PC-9 (cell line): ENCODE data around the gene EMILIN1. TPM values are rescaled to one million over a fixed set of nuclear protein-coding genes. Genes with fewer than 3 reads are reported as not detected.
"Not testable (repeated sequence)": the region's sequence is repeated elsewhere in the genome, so short reads cannot be mapped to it uniquely, and the experiment has no call there.

ENCODE experiments used
- BruUV-seq: library from RNA; stranded (reverse); fragments of 400-500 nt; replicated peaks from 2 replicates; lab custom pipeline; 2021; lab: Mats Ljungman, UMichigan
- CTCF ChIA-PET: fragments of 300-600 bp; sonication (Branson Sonifier 250); formaldehyde crosslinking; loops from one replicate; lab custom pipeline; 2022; ENCODE audit warnings: antibody characterized with exemption; lab: Charles Lee
- POLR2A ChIA-PET: fragments of 300-600 bp; sonication (Branson Sonifier 250); formaldehyde crosslinking; loops from one replicate; lab custom pipeline; 2022; ENCODE audit warnings: antibody characterized with exemption; ENCODE audit not compliant: unreplicated experiment; lab: Charles Lee
- DNase-seq, 2 experiments: peaks; one replicate each; pipeline versions ENCODE4 v3.0.0 to v3.0.0-alpha.2; 2015 to 2022; ENCODE audit warnings: mixed read lengths in 1 of 2
- H2AFZ ChIP-seq: fragments of 200-600 bp; sonication (generic); 2 replicates; pipeline ENCODE4 v1.8.1; 2017; ENCODE audit warnings: antibody characterized with exemption
- H3F3A ChIP-seq: fragments of 200-600 bp; sonication (generic); 2 replicates; pipeline ENCODE4 v1.8.1; 2017; ENCODE audit warnings: antibody characterized with exemption, mild to moderate bottlenecking, low read depth; ENCODE audit not compliant: insufficient read depth
- H3K27ac ChIP-seq: fragments of 200-600 bp; sonication (generic); 2 replicates; pipeline ENCODE4 v1.6.1; 2016; ENCODE audit warnings: mixed run types
- H3K27me3 ChIP-seq: fragments of 200-600 bp; sonication (generic); 2 replicates; pipeline ENCODE4 v1.6.1; 2016; ENCODE audit warnings: low read depth, mixed run types; ENCODE audit not compliant: insufficient read depth
- H3K36me3 ChIP-seq: fragments of 200-600 bp; sonication (generic); 2 replicates; pipeline ENCODE4 v1.6.1; 2016; ENCODE audit warnings: low read depth, mixed run types
- H3K4me1 ChIP-seq: fragments of 200-600 bp; sonication (generic); replicated peaks from 2 replicates; pipeline ENCODE4 v1.6.1; 2016; ENCODE audit warnings: mixed run types; ENCODE audit not compliant: insufficient read depth
- H3K4me2 ChIP-seq: fragments of 200-600 bp; sonication (generic); 2 replicates; pipeline ENCODE4 v1.6.1; 2017; ENCODE audit warnings: mixed run types
- H3K4me3 ChIP-seq: fragments of 200-600 bp; sonication (generic); 2 replicates; pipeline ENCODE4 v1.6.1; 2016; ENCODE audit warnings: mixed run types
- H3K79me2 ChIP-seq: fragments of 200-600 bp; sonication (generic); 2 replicates; pipeline ENCODE4 v1.6.1; 2017; ENCODE audit warnings: low read depth, mixed run types
- H3K9me2 ChIP-seq: fragments of 200-600 bp; sonication (generic); 2 replicates; pipeline ENCODE4 v1.8.1; 2017; ENCODE audit warnings: mild to moderate bottlenecking; ENCODE audit not compliant: insufficient read depth
- H3K9me3 ChIP-seq: fragments of 200-600 bp; sonication (generic); 2 replicates; pipeline ENCODE4 v1.8.1; 2016; ENCODE audit warnings: low read depth; ENCODE audit not compliant: insufficient read depth
- H4K20me1 ChIP-seq: fragments of 200-600 bp; sonication (generic); 2 replicates; pipeline ENCODE4 v1.8.1; 2017; ENCODE audit not compliant: insufficient read depth
- EZH2 ChIP-seq: fragments of 200-600 bp; sonication (generic); IDR thresholded peaks from 2 replicates; pipeline ENCODE4 v1.8.0; 2017; ENCODE audit warnings: antibody characterized with exemption, low read depth
- intact Hi-C: fragments of 100-400 bp; cut with micrococcal nuclease; formaldehyde crosslinking; loops from one replicate; pipeline ENCODE4 v1.10.0; 2022; ENCODE audit not compliant: unreplicated experiment
- total RNA-seq: library from RNA; stranded (reverse); gene quantifications from 2 replicates; pipeline ENCODE4 v1.2.3, GENCODE V29; 2021
- TF ChIP-seq, protein P1 (sequence below): fragments of 200-600 bp; sonication (generic); conservative IDR thresholded peaks from 2 replicates; pipeline ENCODE4 v1.6.1; 2017; ENCODE audit warnings: mixed run types, antibody characterized with exemption, mild to moderate bottlenecking, moderate library complexity

Gene EMILIN1
- total RNA-seq, 1 experiment from 2014 or later = 1.6 TPM

DNA sequence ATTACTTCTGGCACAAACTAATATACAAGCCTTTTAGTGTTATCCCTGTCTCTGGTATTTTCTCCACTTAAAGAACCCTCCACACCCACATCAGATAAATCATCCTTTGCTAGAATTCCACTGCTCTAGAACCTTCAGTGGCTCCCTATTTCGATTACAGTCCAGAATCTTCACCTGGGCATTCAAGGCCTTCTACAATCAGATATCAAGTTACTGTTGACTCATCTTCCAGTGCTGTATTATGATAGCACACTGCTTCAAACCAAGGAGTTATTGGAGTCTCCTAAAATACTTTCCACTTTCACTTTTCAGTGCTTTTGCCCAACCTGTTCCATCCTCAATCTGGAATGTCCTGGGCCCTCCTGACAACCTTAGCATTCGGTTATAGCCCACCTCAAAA, 37.1 kb downstream of the EMILIN1 start:
- ChIA-PET POLR2A (interaction anchor here (0.6 kb wide), 1 partner anchor 147 kb away, joined by 3 read pairs; no protein-coding TSS in a partner anchor), CTCF (no interaction called here)
- no peak overlapping the region for H2AFZ ChIP-seq
- H3K4me1 ChIP-seq = no peaks in the 10 kb centered on the region
- H3K36me3 ChIP-seq = no peaks in the 10 kb centered on the region
- no peaks in the 10 kb centered on the region for H4K20me1 ChIP-seq
- H3F3A ChIP-seq = no peaks in the 10 kb centered on the region
- H3K27me3 ChIP-seq = peaks cover 16% of the 10 kb centered on the region
- no peaks in the 10 kb centered on the region for H3K79me2 ChIP-seq
- TF ChIP-seq EZH2 = no peak
- TF ChIP-seq, protein P1, sequence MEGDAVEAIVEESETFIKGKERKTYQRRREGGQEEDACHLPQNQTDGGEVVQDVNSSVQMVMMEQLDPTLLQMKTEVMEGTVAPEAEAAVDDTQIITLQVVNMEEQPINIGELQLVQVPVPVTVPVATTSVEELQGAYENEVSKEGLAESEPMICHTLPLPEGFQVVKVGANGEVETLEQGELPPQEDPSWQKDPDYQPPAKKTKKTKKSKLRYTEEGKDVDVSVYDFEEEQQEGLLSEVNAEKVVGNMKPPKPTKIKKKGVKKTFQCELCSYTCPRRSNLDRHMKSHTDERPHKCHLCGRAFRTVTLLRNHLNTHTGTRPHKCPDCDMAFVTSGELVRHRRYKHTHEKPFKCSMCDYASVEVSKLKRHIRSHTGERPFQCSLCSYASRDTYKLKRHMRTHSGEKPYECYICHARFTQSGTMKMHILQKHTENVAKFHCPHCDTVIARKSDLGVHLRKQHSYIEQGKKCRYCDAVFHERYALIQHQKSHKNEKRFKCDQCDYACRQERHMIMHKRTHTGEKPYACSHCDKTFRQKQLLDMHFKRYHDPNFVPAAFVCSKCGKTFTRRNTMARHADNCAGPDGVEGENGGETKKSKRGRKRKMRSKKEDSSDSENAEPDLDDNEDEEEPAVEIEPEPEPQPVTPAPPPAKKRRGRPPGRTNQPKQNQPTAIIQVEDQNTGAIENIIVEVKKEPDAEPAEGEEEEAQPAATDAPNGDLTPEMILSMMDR = no peak
- H3K4me2 ChIP-seq = no peak overlapping the region
- intact Hi-C loops = no loop called here
- H3K27ac ChIP-seq = no peak overlapping the region
- H3K9me3 ChIP-seq = no peaks in the 10 kb centered on the region
- BruUV-seq = no TSS peak
- H3K9me2 ChIP-seq = no peaks in the 10 kb centered on the region
- no peak overlapping the region for H3K4me3 ChIP-seq
- no peak for DNase-seq

DNA sequence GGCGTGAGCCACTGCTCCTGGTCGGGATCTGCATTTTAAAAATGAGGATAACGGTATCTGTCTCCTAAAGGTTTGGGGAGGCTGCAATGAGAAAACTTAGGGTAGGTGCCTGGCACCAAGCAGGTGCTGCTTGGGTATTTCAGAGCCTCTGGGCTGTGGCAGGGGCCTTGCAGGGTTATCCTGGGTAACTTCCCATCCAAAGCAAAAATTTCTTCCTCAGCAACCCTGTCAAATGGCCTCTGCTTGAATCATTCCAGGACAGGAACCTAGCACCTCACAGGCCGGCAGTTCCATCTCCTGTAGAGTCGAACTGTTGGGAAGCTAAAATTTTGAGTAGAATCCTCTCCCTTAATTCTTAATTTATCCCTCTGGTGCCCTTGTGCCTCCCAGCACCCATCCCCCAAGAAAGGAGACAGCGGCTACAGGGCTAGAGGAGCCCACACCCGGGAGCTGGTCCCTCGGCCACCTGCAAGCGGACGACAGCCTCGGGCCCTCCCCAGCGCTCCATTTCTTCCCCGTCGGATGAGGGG, 39.6 kb downstream of the EMILIN1 start:
- peaks cover 40% of the 10 kb centered on the region for H3K27me3 ChIP-seq
- no TSS peak for BruUV-seq
- H3K36me3 ChIP-seq = no peaks in the 10 kb centered on the region
- H2AFZ ChIP-seq = no peak overlapping the region
- no peaks in the 10 kb centered on the region for H3K9me3 ChIP-seq
- H3K79me2 ChIP-seq = no peaks in the 10 kb centered on the region
- ChIA-PET CTCF (no interaction called here), POLR2A (no interaction called here)
- H3F3A ChIP-seq = no peaks in the 10 kb centered on the region
- H3K9me2 ChIP-seq = no peaks in the 10 kb centered on the region
- no peaks in the 10 kb centered on the region for H3K4me1 ChIP-seq
- no peak overlapping the region for H3K4me2 ChIP-seq
- TF ChIP-seq, protein P1 = no peak
- no peak for TF ChIP-seq EZH2
- H4K20me1 ChIP-seq = no peaks in the 10 kb centered on the region
- DNase-seq = no peak
- H3K27ac ChIP-seq = no peak overlapping the region
- no peak overlapping the region for H3K4me3 ChIP-seq
- intact Hi-C loops = no loop called here

- POLR2A ChIA-PET = no interaction called here
- Histone ChIP-seq H4K20me1 (no peaks in the 10 kb centered on the region), H3K4me1 (no peaks in the 10 kb centered on the region), H3K36me3 (no peaks in the 10 kb centered on the region), H3K9me3 (no peaks in the 10 kb centered on the region), H3K9me2 (no peaks in the 10 kb centered on the region), H3K4me3 (no peak within 1 kb of the TSS), H2AFZ (no peak within 1 kb of the TSS), H3K4me2 (no peak within 1 kb of the TSS), H3K27me3 (peaks cover 46% of the 10 kb centered on the region), H3K79me2 (no peaks in the 10 kb centered on the region), H3K27ac (no peak within 1 kb of the TSS), H3F3A (no peaks in the 10 kb centered on the region)
- no peak for TF ChIP-seq EZH2
- TF ChIP-seq, protein P1 = no peak
- intact Hi-C loops = no loop called here
- BruUV-seq = no TSS peak
- CTCF ChIA-PET = interaction anchor here (0.6 kb wide), 1 partner anchor 161 kb away, joined by 4 read pairs; no protein-coding TSS in a partner anchor
- no peak for DNase-seq
These were observed 40.3 kb downstream of the EMILIN1 start, which contains the start of gene CGREF1 for GRCh38 chr2:27118525-27119329. TSS of gene CGREF1 (minus strand) at chr2:27119128. CDS start at chr2:27104366, 14,762 bp downstream.

GRCh38 chr2:27119330-27119670, 40.9 kb downstream of the EMILIN1 start:
- BruUV-seq, H3K36me3 ChIP-seq, H3K27ac ChIP-seq, H3K9me2 ChIP-seq, H4K20me1 ChIP-seq, POLR2A ChIA-PET, H3K79me2 ChIP-seq, intact Hi-C loops, H3K9me3 ChIP-seq, H3K4me2 ChIP-seq, H2AFZ ChIP-seq, H3F3A ChIP-seq, DNase-seq, H3K4me3 ChIP-seq, H3K4me1 ChIP-seq: not testable (repeated sequence)
- CTCF ChIA-PET = interaction anchor here (0.6 kb wide), 1 partner anchor 161 kb away, joined by 4 read pairs; no protein-coding TSS in a partner anchor
- H3K27me3 ChIP-seq = peaks cover 52% of the 10 kb centered on the region
